Peyer's patch (tissue), 4 donors: ENCODE data around the gene UBAC1. TPM values are rescaled to one million over a fixed set of nuclear protein-coding genes. Genes with fewer than 3 reads are reported as not detected.

ENCODE experiments used
- DNase-seq, 3 donors: peaks; one replicate each; pipeline ENCODE4 v3.0.0-alpha.2; 2017 to 2019
- H3K27ac ChIP-seq, 4 donors: fragments of 200-600 bp; sonication (generic); one replicate each; pipeline ENCODE4 v1.5.1; 2016 to 2019
- H3K27me3 ChIP-seq, 2 donors: fragments of 200-600 bp; sonication (generic); one replicate each; pipeline ENCODE4 v1.5.1; 2019
- H3K36me3 ChIP-seq, 3 donors: fragments of 200-600 bp; sonication (generic); one replicate each; pipeline ENCODE4 v1.5.1; 2016 to 2019
- H3K4me1 ChIP-seq, 4 donors: fragments of 200-600 bp; sonication (generic); one replicate each; pipeline ENCODE4 v1.5.1; 2016 to 2019
- H3K4me3 ChIP-seq, 4 donors: fragments of 200-600 bp; sonication (generic); 1 replicate in 3 of 4; 2 replicates in 1 of 4; pipeline ENCODE4 v1.5.1; 2016 to 2019; ENCODE audit warnings: mild to moderate bottlenecking in 1 of 4
- H3K9me3 ChIP-seq, 4 donors: fragments of 200-600 bp; sonication (generic); one replicate each; pipeline ENCODE4 v1.5.1; 2016 to 2019; ENCODE audit warnings: mild to moderate bottlenecking in 1 of 4
- CTCF ChIP-seq, 6 experiments: fragments of 450-650 bp in 4 of 6; fragments of 200-600 bp in 2 of 6; sonication (generic) in 1 of 6; IDR thresholded peaks; one replicate each; pipeline ENCODE4 v1.5.1; 2017 to 2019; ENCODE audit warnings: antibody characterized with exemption in 6 of 6, mild to moderate bottlenecking in 3 of 6, moderate library complexity in 1 of 6
- POLR2A ChIP-seq, 2 donors: fragments of 450-650 bp; IDR thresholded peaks; one replicate each; pipeline ENCODE4 v1.5.1; 2017; ENCODE audit warnings: antibody characterized with exemption in 2 of 2, mild to moderate bottlenecking in 2 of 2, moderate library complexity in 2 of 2
- total RNA-seq, 4 donors: library from RNA; depleted of rRNA; stranded (reverse); fragments of >200 nt; gene quantifications; one replicate each; pipeline ENCODE4 v1.1.0, GENCODE V29; 2016

Gene UBAC1, protein sequence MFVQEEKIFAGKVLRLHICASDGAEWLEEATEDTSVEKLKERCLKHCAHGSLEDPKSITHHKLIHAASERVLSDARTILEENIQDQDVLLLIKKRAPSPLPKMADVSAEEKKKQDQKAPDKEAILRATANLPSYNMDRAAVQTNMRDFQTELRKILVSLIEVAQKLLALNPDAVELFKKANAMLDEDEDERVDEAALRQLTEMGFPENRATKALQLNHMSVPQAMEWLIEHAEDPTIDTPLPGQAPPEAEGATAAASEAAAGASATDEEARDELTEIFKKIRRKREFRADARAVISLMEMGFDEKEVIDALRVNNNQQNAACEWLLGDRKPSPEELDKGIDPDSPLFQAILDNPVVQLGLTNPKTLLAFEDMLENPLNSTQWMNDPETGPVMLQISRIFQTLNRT
- 10 to 100 TPM; 23.1 to 64.3 (median 43.9) TPM for total RNA-seq

- TF ChIP-seq CTCF (IDR thresholded peaks at IDR 0.05) = peak; percentile 35 to 78 (median 60)
- TF ChIP-seq POLR2A (IDR thresholded peaks at IDR 0.05) = no peak
- H3K36me3 ChIP-seq = no peaks in the 10 kb centered on the region
- H3K27ac ChIP-seq = peak within 1 kb of the TSS; percentile 83 to 94 (median 90)
- peak within 1 kb of the TSS; percentile 62 to 97 (median 93) for H3K4me3 ChIP-seq
- H3K27me3 ChIP-seq = no peaks in the 10 kb centered on the region
- no peaks in the 10 kb centered on the region for H3K9me3 ChIP-seq
- peaks cover 0 to 11% (median 1%) of the 10 kb centered on the region in 4 donors for H3K4me1 ChIP-seq
- peak; percentile 96 to 98 (median 98) for DNase-seq
Observed at GRCh38 chr9:135961277-135961715, at the start of gene UBAC1. Gene UBAC1 (minus strand): TSS chr9:135961373. CDS start chr9:135961162, 211 bp downstream.

GRCh38 chr9:136010615-136011361, 49.6 kb upstream of the UBAC1 start:
- DNase-seq = no peak
- Histone ChIP-seq H3K4me3 (no peak overlapping the region), H3K4me1 (peaks cover 0 to 15% (median 0%) of the 10 kb centered on the region in 4 donors), H3K27ac (peak overlapping the region in 1 of 4 donors; percentile 57), H3K36me3 (peaks cover 0 to 36% (median 0%) of the 10 kb centered on the region in 3 donors), H3K9me3 (no peaks in the 10 kb centered on the region), H3K27me3 (no peaks in the 10 kb centered on the region)
- TF ChIP-seq CTCF (IDR thresholded peaks at IDR 0.05) = no peak

DNA sequence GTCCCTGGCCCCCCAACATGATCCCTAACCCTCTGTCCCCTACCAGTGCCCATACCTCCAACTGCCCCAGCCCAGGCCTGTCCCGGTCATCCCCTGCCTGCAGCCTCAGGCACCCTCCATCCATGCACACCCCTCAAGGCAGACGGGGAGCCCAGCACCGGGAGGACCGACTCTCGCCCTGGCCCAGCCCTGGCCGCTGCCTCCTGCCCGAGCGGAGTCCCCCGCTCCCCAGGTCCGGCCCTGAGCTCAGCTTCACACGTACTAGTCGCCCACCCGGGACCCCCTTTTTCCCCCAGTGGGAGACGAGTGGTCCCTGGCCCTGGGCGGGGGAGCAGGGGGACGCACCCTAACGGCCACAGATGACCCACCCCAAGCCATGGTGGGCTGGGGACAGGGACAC, 49.0 kb upstream of the UBAC1 start:
- H3K36me3 ChIP-seq = peaks cover 0 to 36% (median 0%) of the 10 kb centered on the region in 3 donors
- H3K27ac ChIP-seq = no peak overlapping the region
- DNase-seq = no peak
- no peaks in the 10 kb centered on the region for H3K27me3 ChIP-seq
- H3K4me3 ChIP-seq = no peak overlapping the region
- TF ChIP-seq CTCF (IDR thresholded peaks at IDR 0.05) = no peak
- TF ChIP-seq POLR2A (IDR thresholded peaks at IDR 0.05) = no peak
- H3K9me3 ChIP-seq = no peaks in the 10 kb centered on the region
- peaks cover 0 to 15% (median 0%) of the 10 kb centered on the region in 4 donors for H3K4me1 ChIP-seq

GRCh38 chr9:136009516-136009915, 48.3 kb upstream of the UBAC1 start:
- Histone ChIP-seq H3K4me3 (no peak overlapping the region), H3K27ac (no peak overlapping the region), H3K36me3 (peaks cover 0 to 36% (median 0%) of the 10 kb centered on the region in 3 donors), H3K9me3 (no peaks in the 10 kb centered on the region), H3K27me3 (no peaks in the 10 kb centered on the region), H3K4me1 (peaks cover 0 to 15% (median 0%) of the 10 kb centered on the region in 4 donors)
- DNase-seq = no peak
- TF ChIP-seq POLR2A (IDR thresholded peaks at IDR 0.05) (no peak), CTCF (IDR thresholded peaks at IDR 0.05) (no peak)

- peak overlapping the region in 1 of 4 donors; percentile 42 for H3K27ac ChIP-seq
- no peak for TF ChIP-seq CTCF (IDR thresholded peaks at IDR 0.05)
- TF ChIP-seq POLR2A (IDR thresholded peaks at IDR 0.05) = no peak
- H3K4me1 ChIP-seq = peaks cover 0 to 19% (median 0%) of the 10 kb centered on the region in 4 donors
- H3K27me3 ChIP-seq = no peaks in the 10 kb centered on the region
- H3K36me3 ChIP-seq = peaks cover 0 to 36% (median 0%) of the 10 kb centered on the region in 3 donors
- no peak overlapping the region for H3K4me3 ChIP-seq
- no peak for DNase-seq
- H3K9me3 ChIP-seq = no peaks in the 10 kb centered on the region
Observed at GRCh38 chr9:136008693-136008997, 47.5 kb upstream of the UBAC1 start.
